Thoracic aorta (tissue), 2 donors: ENCODE results near the gene SLIT3. TPM values are rescaled to one million over a fixed set of nuclear protein-coding genes. Genes with fewer than 3 reads are reported as not detected.

Experiments used
- ATAC-seq: fragments of 150-250 bp; one replicate; pipeline ENCODE4 v1.8.0; 2017; ENCODE audit warnings: low read depth; ENCODE audit not compliant: insufficient number of reproducible peaks, low FRiP score
- DNase-seq: peaks from one replicate; pipeline ENCODE4 v3.0.0-alpha.2; 2020; ENCODE audit warnings: low spot score
- H3K27ac ChIP-seq, 2 donors: fragments of 200-600 bp; sonication (generic); 1 replicate in 1 of 2; 2 replicates in 1 of 2; pipeline ENCODE4 v1.5.1; 2016; ENCODE audit warnings: mild to moderate bottlenecking in 2 of 2, moderate library complexity in 2 of 2
- H3K27me3 ChIP-seq: fragments of 200-600 bp; sonication (generic); replicated peaks from 2 replicates; pipeline ENCODE4 v1.6.0; 2016; ENCODE audit warnings: mild to moderate bottlenecking; ENCODE audit not compliant: insufficient read depth
- H3K36me3 ChIP-seq: fragments of 200-600 bp; sonication (generic); one replicate; pipeline ENCODE4 v1.5.1; 2016
- H3K4me1 ChIP-seq, 2 donors: fragments of 200-600 bp; sonication (generic); 1 replicate in 1 of 2; 2 replicates in 1 of 2; pipeline versions ENCODE4 v1.5.1 to v1.6.0; 2016; ENCODE audit warnings: low read depth in 2 of 2, mild to moderate bottlenecking in 1 of 2; ENCODE audit not compliant: control insufficient read depth in 1 of 2
- H3K4me3 ChIP-seq: fragments of 200-600 bp; sonication (generic); 2 replicates; pipeline ENCODE4 v1.5.1; 2016; ENCODE audit warnings: mild to moderate bottlenecking
- H3K9me3 ChIP-seq: fragments of 200-600 bp; sonication (generic); 2 replicates; pipeline ENCODE4 v1.5.1; 2016
- CTCF ChIP-seq: fragments of 200-600 bp; sonication (generic); IDR thresholded peaks from one replicate; pipeline ENCODE4 v1.5.1; 2019; ENCODE audit warnings: antibody characterized with exemption
- total RNA-seq, 2 donors: library from RNA; depleted of rRNA; stranded (reverse); fragments of >200 nt; gene quantifications; one replicate each; pipeline versions ENCODE4 v1.1.0 to v1.2.3, GENCODE V29; 2016

Gene SLIT3
- total RNA-seq, 2 donors from 2014 or later = 80.1 to 86.9 TPM

- no peak overlapping the region for H3K27ac ChIP-seq
- no peak for TF ChIP-seq CTCF
- H3K27me3 ChIP-seq = no peaks in the 10 kb centered on the region
- no peak overlapping the region for H3K4me3 ChIP-seq
- peaks cover 6 to 28% of the 10 kb centered on the region in 2 donors for H3K4me1 ChIP-seq
- H3K9me3 ChIP-seq = no peaks in the 10 kb centered on the region
- H3K36me3 ChIP-seq = no peaks in the 10 kb centered on the region
- DNase-seq = no peak
- no peak for ATAC-seq
Observed at GRCh38 chr5:169001394-169001793, 299.5 kb downstream of the SLIT3 start.

GRCh38 chr5:168995024-168995423 lies 305.9 kb downstream of the SLIT3 start:
- Histone ChIP-seq H3K36me3 (no peaks in the 10 kb centered on the region), H3K27ac (no peak overlapping the region), H3K9me3 (no peaks in the 10 kb centered on the region), H3K4me3 (no peak overlapping the region), H3K27me3 (no peaks in the 10 kb centered on the region), H3K4me1 (no peaks in the 10 kb centered on the region)
- no peak for ATAC-seq
- TF ChIP-seq CTCF = no peak
- DNase-seq = no peak

- Histone ChIP-seq H3K9me3 (no peaks in the 10 kb centered on the region), H3K36me3 (no peaks in the 10 kb centered on the region), H3K4me1 (peaks cover 0 to 18% of the 10 kb centered on the region in 2 donors), H3K4me3 (no peak overlapping the region), H3K27ac (no peak overlapping the region), H3K27me3 (no peaks in the 10 kb centered on the region)
- TF ChIP-seq CTCF = no peak
- DNase-seq (no peak), ATAC-seq (no peak)
Observed at GRCh38 chr5:168992687-168993086, 308.3 kb downstream of the SLIT3 start.

GRCh38 chr5:168992016-168992415 lies 308.9 kb downstream of the SLIT3 start:
- Histone ChIP-seq H3K4me3 (no peak overlapping the region), H3K9me3 (no peaks in the 10 kb centered on the region), H3K27me3 (no peaks in the 10 kb centered on the region), H3K36me3 (no peaks in the 10 kb centered on the region), H3K27ac (no peak overlapping the region), H3K4me1 (peaks cover 0 to 19% of the 10 kb centered on the region in 2 donors)
- TF ChIP-seq CTCF = no peak
- no peak for ATAC-seq
- DNase-seq = no peak

- Histone ChIP-seq H3K36me3 (no peaks in the 10 kb centered on the region), H3K9me3 (no peaks in the 10 kb centered on the region), H3K4me1 (peaks cover 0 to 19% of the 10 kb centered on the region in 2 donors), H3K27ac (no peak overlapping the region), H3K4me3 (no peak overlapping the region), H3K27me3 (no peaks in the 10 kb centered on the region)
- DNase-seq (no peak), ATAC-seq (no peak)
- TF ChIP-seq CTCF = no peak
Observed at GRCh38 chr5:168991311-168991710, 309.6 kb downstream of the SLIT3 start.
